NT2/D1 (cell line): Measurements from ENCODE around the gene CALCA.

Experiments used
- DNase-seq: peaks from one replicate; pipeline ENCODE4 v3.0.0-alpha.2; 2011; ENCODE audit warnings: low read depth, low spot score
- H3K27me3 ChIP-seq: 2 replicates; pipeline ENCODE4 v1.6.0; 2011; ENCODE audit warnings: mild to moderate bottlenecking; ENCODE audit not compliant: insufficient read length, insufficient read depth
- H3K36me3 ChIP-seq: 2 replicates; pipeline ENCODE4 v1.6.1; 2011; ENCODE audit warnings: mild to moderate bottlenecking, low read length, mixed read lengths; ENCODE audit not compliant: insufficient read depth, insufficient read length
- H3K4me1 ChIP-seq: 2 replicates; pipeline ENCODE4 v1.5.1; 2011; ENCODE audit not compliant: insufficient read depth, insufficient read length
- H3K4me3 ChIP-seq: 2 replicates; pipeline ENCODE4 v1.5.1; 2011; ENCODE audit warnings: low read depth; ENCODE audit not compliant: insufficient read length
- H3K9ac ChIP-seq: 2 replicates; pipeline ENCODE4 v1.6.0; 2011; ENCODE audit warnings: low read depth; ENCODE audit not compliant: insufficient read length
- H3K9me3 ChIP-seq: 2 replicates; pipeline ENCODE4 v1.5.1; 2011; ENCODE audit warnings: mild to moderate bottlenecking, low read length; ENCODE audit not compliant: insufficient read depth
- SUZ12 ChIP-seq: IDR thresholded peaks from 2 replicates; pipeline ENCODE4 v1.6.1; 2011; ENCODE audit not compliant: insufficient read length, insufficient read depth; ENCODE audit errors: extremely low read depth
- YY1 ChIP-seq: IDR thresholded peaks from 2 replicates; pipeline ENCODE4 v1.6.1; 2011; ENCODE audit not compliant: insufficient read length, insufficient read depth
- ZNF274 ChIP-seq: IDR thresholded peaks from 2 replicates; pipeline ENCODE4 v1.6.1; 2011; ENCODE audit warnings: mild to moderate bottlenecking, low read depth, low read length

CALCA gene

DNA sequence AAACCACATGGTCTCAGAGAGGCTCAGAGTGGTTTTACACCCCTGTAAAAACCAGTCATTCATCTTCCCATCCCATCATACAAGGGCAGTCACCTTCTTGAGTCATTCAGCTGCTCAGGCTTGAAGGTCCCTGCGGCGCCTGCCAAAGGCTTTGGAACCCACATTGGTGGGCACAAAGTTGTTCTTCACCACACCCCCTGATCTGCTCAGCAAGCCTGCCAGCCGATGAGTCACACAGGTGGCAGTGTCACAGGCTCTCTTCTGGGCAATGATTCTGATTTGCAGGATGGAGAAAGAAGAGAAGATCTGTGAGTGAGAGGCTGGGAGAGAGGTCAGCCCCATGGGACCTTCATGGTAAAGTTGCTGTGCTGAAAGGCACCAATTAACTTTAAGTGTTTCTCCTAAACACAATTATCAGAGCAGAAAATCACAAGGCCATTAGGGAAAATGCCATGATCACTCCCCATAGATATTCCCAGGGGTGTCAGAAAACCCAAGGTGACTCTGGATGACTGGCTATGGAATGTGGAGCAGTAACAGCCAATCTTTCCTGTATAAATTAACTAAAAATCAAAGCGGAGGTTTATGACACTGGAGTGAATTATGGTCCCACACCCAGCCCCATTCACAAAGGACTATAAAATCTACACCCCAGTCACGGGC lies 4.4 kb downstream of the CALCA start:
- no peak overlapping the region for H3K9ac ChIP-seq
- no peak overlapping the region for H3K4me3 ChIP-seq
- DNase-seq, result no peak
- H3K27me3 ChIP-seq, result peaks cover 24% of the 10 kb centered on the region
- H3K4me1 ChIP-seq, result no peaks in the 10 kb centered on the region
- no peaks in the 10 kb centered on the region for H3K36me3 ChIP-seq
- H3K9me3 ChIP-seq, result no peaks in the 10 kb centered on the region
- no peak for TF ChIP-seq YY1
- TF ChIP-seq SUZ12, result no peak
- TF ChIP-seq ZNF274, result no peak

DNA sequence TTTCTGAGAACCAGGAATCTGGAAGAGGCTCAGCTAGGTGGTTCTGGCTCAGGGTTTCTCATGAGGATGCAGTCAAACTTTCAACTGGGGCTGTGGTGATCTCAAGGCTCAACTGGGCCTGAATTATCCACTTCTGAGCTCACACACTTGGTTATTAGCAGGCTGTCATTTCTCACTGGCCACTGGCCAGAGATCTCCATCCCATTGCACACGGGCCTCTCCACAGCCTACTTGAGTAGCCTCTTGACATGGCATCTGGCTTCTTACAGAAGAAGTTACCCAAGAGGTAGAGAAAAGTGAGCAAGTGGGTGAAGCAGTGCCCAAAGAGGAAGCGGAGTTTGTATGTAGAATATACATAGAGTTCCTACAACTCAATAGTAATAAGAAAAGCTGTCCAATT lies 16.0 kb downstream of the CALCA start:
- Histone ChIP-seq H3K4me3 (no peak overlapping the region), H3K9me3 (no peaks in the 10 kb centered on the region), H3K4me1 (no peaks in the 10 kb centered on the region), H3K9ac (no peak overlapping the region), H3K36me3 (no peaks in the 10 kb centered on the region), H3K27me3 (no peaks in the 10 kb centered on the region)
- no peak for DNase-seq
- no peak for TF ChIP-seq YY1
- no peak for TF ChIP-seq SUZ12
- no peak for TF ChIP-seq ZNF274

DNA sequence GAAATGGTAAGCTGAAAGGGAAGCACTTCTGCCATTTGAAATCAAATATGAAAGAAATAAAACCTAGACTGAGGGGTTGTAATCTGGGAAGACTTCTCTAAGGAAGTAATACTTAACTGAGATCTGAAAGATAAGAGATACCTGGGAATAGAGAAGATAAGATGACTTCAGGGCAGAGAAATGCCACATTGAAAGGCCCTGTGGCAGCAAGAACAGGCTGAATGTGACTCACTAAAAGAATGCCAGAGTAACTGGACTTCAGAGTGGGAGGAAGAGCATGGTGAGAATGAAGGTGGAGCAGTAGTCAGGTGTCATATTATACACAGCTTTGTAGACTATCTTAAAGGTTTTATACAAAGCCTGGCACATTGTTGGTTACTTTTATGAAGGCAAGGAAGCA lies 17.6 kb downstream of the CALCA start:
- TF ChIP-seq ZNF274, result no peak
- Histone ChIP-seq H3K4me3 (no peak overlapping the region), H3K9me3 (no peaks in the 10 kb centered on the region), H3K9ac (no peak overlapping the region), H3K4me1 (no peaks in the 10 kb centered on the region), H3K27me3 (no peaks in the 10 kb centered on the region), H3K36me3 (no peaks in the 10 kb centered on the region)
- DNase-seq, result no peak

DNA sequence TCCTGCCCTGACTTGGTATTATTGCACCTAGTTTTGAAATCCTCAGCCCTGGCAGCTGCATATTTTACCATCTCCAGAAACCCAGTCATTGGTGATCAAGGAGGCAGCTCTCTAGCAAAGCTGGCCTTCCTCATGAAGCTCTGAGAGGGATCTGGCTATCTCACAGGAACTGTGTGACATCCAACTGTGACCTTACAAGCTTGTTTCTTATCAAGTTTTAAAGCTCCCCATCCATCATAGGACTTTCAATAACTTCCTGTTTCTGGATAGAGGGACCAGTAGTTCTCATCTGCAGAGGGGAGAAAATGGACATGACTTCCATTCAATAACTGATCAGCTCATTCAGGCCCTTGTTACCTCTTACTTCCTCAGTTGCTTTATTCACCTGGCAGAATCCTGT lies 18.2 kb downstream of the CALCA start:
- no peak for TF ChIP-seq SUZ12
- TF ChIP-seq ZNF274, result no peak
- no peak for TF ChIP-seq YY1
- H3K4me3 ChIP-seq, result no peak overlapping the region
- no peaks in the 10 kb centered on the region for H3K27me3 ChIP-seq
- no peak overlapping the region for H3K9ac ChIP-seq
- no peaks in the 10 kb centered on the region for H3K36me3 ChIP-seq
- DNase-seq, result no peak
- no peaks in the 10 kb centered on the region for H3K4me1 ChIP-seq
- no peaks in the 10 kb centered on the region for H3K9me3 ChIP-seq

GRCh38 chr11:14949437-14950147 lies 22.6 kb downstream of the CALCA start:
- Histone ChIP-seq H3K4me1 (no peaks in the 10 kb centered on the region), H3K27me3 (no peaks in the 10 kb centered on the region), H3K9me3 (no peaks in the 10 kb centered on the region), H3K4me3 (no peak overlapping the region), H3K9ac (no peak overlapping the region), H3K36me3 (no peaks in the 10 kb centered on the region)
- TF ChIP-seq ZNF274 (no peak), SUZ12 (no peak), YY1 (no peak)
- DNase-seq, result no peak

GRCh38 chr11:14942745-14943144 lies 29.4 kb downstream of the CALCA start:
- Histone ChIP-seq H3K27me3 (no peaks in the 10 kb centered on the region), H3K4me1 (no peaks in the 10 kb centered on the region), H3K9ac (no peak overlapping the region), H3K9me3 (peaks cover 23% of the 10 kb centered on the region), H3K36me3 (no peaks in the 10 kb centered on the region), H3K4me3 (no peak overlapping the region)
- TF ChIP-seq SUZ12 (no peak), ZNF274 (no peak), YY1 (no peak)
- no peak for DNase-seq

- TF ChIP-seq ZNF274 (no peak), YY1 (no peak), SUZ12 (no peak)
- no peaks in the 10 kb centered on the region for H3K36me3 ChIP-seq
- DNase-seq, result peak; percentile 16
- H3K4me1 ChIP-seq, result no peaks in the 10 kb centered on the region
- H3K4me3 ChIP-seq, result no peak overlapping the region
- H3K9ac ChIP-seq, result no peak overlapping the region
- peaks cover 29% of the 10 kb centered on the region for H3K9me3 ChIP-seq
- no peaks in the 10 kb centered on the region for H3K27me3 ChIP-seq
These were observed 33.2 kb downstream of the CALCA start for GRCh38 chr11:14938936-14939335.
